Activated T-helper 17 cell treated with anti-CD3 and anti-CD28 coated beads, Interleukin-2, amount 50 U/mL, for 72 hours (primary cell): ENCODE results near the gene AMIGO2. TPM values are rescaled to one million over a fixed set of nuclear protein-coding genes. Genes with fewer than 3 reads are reported as not detected.

Experiments
- ATAC-seq: fragments of 150-1000 bp; cut with Tn5 transposase; replicated peaks from 2 replicates; pipeline ENCODE4 v1.10.0; 2021; ENCODE audit warnings: mild to moderate bottlenecking, moderate library complexity
- H3K27ac Mint-ChIP-seq: one replicate; pipeline ENCODE4 v1.8.0; 2022; ENCODE audit warnings: mixed read lengths
- H3K27me3 Mint-ChIP-seq: one replicate; pipeline ENCODE4 v1.8.0; 2022; ENCODE audit warnings: mixed read lengths
- H3K36me3 Mint-ChIP-seq: one replicate; pipeline ENCODE4 v1.8.0; 2022; ENCODE audit warnings: low read depth, mild to moderate bottlenecking, mixed read lengths
- H3K4me1 Mint-ChIP-seq: one replicate; pipeline ENCODE4 v1.8.0; 2022; ENCODE audit warnings: mixed read lengths
- H3K4me3 Mint-ChIP-seq: one replicate; pipeline ENCODE4 v1.8.0; 2022; ENCODE audit warnings: mild to moderate bottlenecking, mixed read lengths
- H3K9me3 Mint-ChIP-seq: one replicate; pipeline ENCODE4 v1.8.0; 2022; ENCODE audit warnings: mixed read lengths
- total RNA-seq, 2 donors: library from RNA; stranded (reverse); gene quantifications; one replicate each; pipeline ENCODE4 v1.2.3, GENCODE V29; 2022

AMIGO2 gene
- total RNA-seq, 2 donors from 2014 or later: 4.9 to 11.7 TPM

- H3K4me1 Mint-ChIP-seq: peaks cover 17% of the 10 kb centered on the region
These were observed 28.2 kb upstream of the AMIGO2 start for GRCh38 chr12:47107926-47108325.

GRCh38 chr12:47107446-47107845 is 27.7 kb upstream of the AMIGO2 start:
- no peak for ATAC-seq
- Mint-ChIP-seq H3K9me3 (no peaks in the 10 kb centered on the region), H3K27me3 (no peaks in the 10 kb centered on the region), H3K36me3 (peaks cover 48% of the 10 kb centered on the region), H3K4me3 (no peak overlapping the region), H3K27ac (no peak overlapping the region), H3K4me1 (peaks cover 14% of the 10 kb centered on the region)

More at GRCh38 chr12:47107926-47108325, 28.2 kb upstream of the AMIGO2 start:
- H3K36me3 Mint-ChIP-seq: peaks cover 48% of the 10 kb centered on the region
- ATAC-seq: no peak
- no peak overlapping the region for H3K27ac Mint-ChIP-seq
- no peaks in the 10 kb centered on the region for H3K27me3 Mint-ChIP-seq
- H3K4me3 Mint-ChIP-seq: no peak overlapping the region
- no peaks in the 10 kb centered on the region for H3K9me3 Mint-ChIP-seq

GRCh38 chr12:47105914-47106674 is 26.3 kb upstream of the AMIGO2 start:
- no peak for ATAC-seq
- Mint-ChIP-seq H3K4me1 (peaks cover 4% of the 10 kb centered on the region), H3K4me3 (no peak overlapping the region), H3K36me3 (peaks cover 43% of the 10 kb centered on the region), H3K27me3 (no peaks in the 10 kb centered on the region), H3K27ac (no peak overlapping the region), H3K9me3 (no peaks in the 10 kb centered on the region)

- no peaks in the 10 kb centered on the region for H3K4me1 Mint-ChIP-seq
- H3K4me3 Mint-ChIP-seq: no peak overlapping the region
- peaks cover 20% of the 10 kb centered on the region for H3K36me3 Mint-ChIP-seq
- no peak for ATAC-seq
- H3K27ac Mint-ChIP-seq: no peak overlapping the region
- H3K27me3 Mint-ChIP-seq: no peaks in the 10 kb centered on the region
- no peaks in the 10 kb centered on the region for H3K9me3 Mint-ChIP-seq
These were observed 23.3 kb upstream of the AMIGO2 start for GRCh38 chr12:47102845-47103651.

GRCh38 chr12:47102406-47102805 is 22.6 kb upstream of the AMIGO2 start:
- H3K4me1 Mint-ChIP-seq: no peaks in the 10 kb centered on the region
- no peaks in the 10 kb centered on the region for H3K9me3 Mint-ChIP-seq
- no peak for ATAC-seq
- H3K36me3 Mint-ChIP-seq: peaks cover 19% of the 10 kb centered on the region
- H3K27me3 Mint-ChIP-seq: no peaks in the 10 kb centered on the region
- H3K27ac Mint-ChIP-seq: no peak overlapping the region
- H3K4me3 Mint-ChIP-seq: no peak overlapping the region

- no peak overlapping the region for H3K27ac Mint-ChIP-seq
- no peaks in the 10 kb centered on the region for H3K9me3 Mint-ChIP-seq
- H3K4me3 Mint-ChIP-seq: no peak overlapping the region
- H3K36me3 Mint-ChIP-seq: peaks cover 5% of the 10 kb centered on the region
- no peaks in the 10 kb centered on the region for H3K27me3 Mint-ChIP-seq
- no peaks in the 10 kb centered on the region for H3K4me1 Mint-ChIP-seq
- no peak for ATAC-seq
These were observed 20.4 kb upstream of the AMIGO2 start for GRCh38 chr12:47100160-47100559.

- H3K4me1 Mint-ChIP-seq: no peaks in the 10 kb centered on the region
- H3K4me3 Mint-ChIP-seq: no peak overlapping the region
- no peaks in the 10 kb centered on the region for H3K9me3 Mint-ChIP-seq
- H3K36me3 Mint-ChIP-seq: no peaks in the 10 kb centered on the region
- no peak for ATAC-seq
- H3K27me3 Mint-ChIP-seq: no peaks in the 10 kb centered on the region
- no peak overlapping the region for H3K27ac Mint-ChIP-seq
These were observed 19.9 kb upstream of the AMIGO2 start for GRCh38 chr12:47099610-47100009.

GRCh38 chr12:47098099-47098498 is 18.3 kb upstream of the AMIGO2 start:
- Mint-ChIP-seq H3K9me3 (no peaks in the 10 kb centered on the region), H3K4me1 (peaks cover 8% of the 10 kb centered on the region), H3K4me3 (no peak overlapping the region), H3K27ac (no peak overlapping the region), H3K27me3 (no peaks in the 10 kb centered on the region), H3K36me3 (no peaks in the 10 kb centered on the region)
- no peak for ATAC-seq

GRCh38 chr12:47097276-47097896 is 17.6 kb upstream of the AMIGO2 start:
- Mint-ChIP-seq H3K9me3 (no peaks in the 10 kb centered on the region), H3K27me3 (no peaks in the 10 kb centered on the region), H3K4me1 (peaks cover 9% of the 10 kb centered on the region)

GRCh38 chr12:47095446-47096236 is 15.9 kb upstream of the AMIGO2 start:
- ATAC-seq: no peak
- Mint-ChIP-seq H3K9me3 (no peaks in the 10 kb centered on the region), H3K4me3 (no peak overlapping the region), H3K4me1 (peaks cover 9% of the 10 kb centered on the region), H3K27ac (no peak overlapping the region), H3K36me3 (no peaks in the 10 kb centered on the region), H3K27me3 (no peaks in the 10 kb centered on the region)

More at GRCh38 chr12:47097276-47097896, 17.6 kb upstream of the AMIGO2 start:
- Mint-ChIP-seq H3K4me3 (no peak overlapping the region), H3K27ac (no peak overlapping the region), H3K36me3 (no peaks in the 10 kb centered on the region)
- ATAC-seq: no peak

GRCh38 chr12:47094804-47095203 is 15.0 kb upstream of the AMIGO2 start:
- no peak overlapping the region for H3K4me3 Mint-ChIP-seq
- H3K27me3 Mint-ChIP-seq: no peaks in the 10 kb centered on the region
- no peaks in the 10 kb centered on the region for H3K36me3 Mint-ChIP-seq
- no peak overlapping the region for H3K27ac Mint-ChIP-seq
- H3K4me1 Mint-ChIP-seq: peaks cover 9% of the 10 kb centered on the region
- no peak for ATAC-seq
- H3K9me3 Mint-ChIP-seq: no peaks in the 10 kb centered on the region

GRCh38 chr12:47091009-47091408 is 11.2 kb upstream of the AMIGO2 start:
- no peaks in the 10 kb centered on the region for H3K36me3 Mint-ChIP-seq
- peaks cover 9% of the 10 kb centered on the region for H3K4me1 Mint-ChIP-seq
- no peaks in the 10 kb centered on the region for H3K9me3 Mint-ChIP-seq
- H3K27ac Mint-ChIP-seq: no peak overlapping the region
- no peaks in the 10 kb centered on the region for H3K27me3 Mint-ChIP-seq
- no peak overlapping the region for H3K4me3 Mint-ChIP-seq
- no peak for ATAC-seq

GRCh38 chr12:47088021-47088944 is 8.5 kb upstream of the AMIGO2 start:
- ATAC-seq: no peak
- H3K4me3 Mint-ChIP-seq: no peak overlapping the region
- peaks cover 30% of the 10 kb centered on the region for H3K4me1 Mint-ChIP-seq
- no peak overlapping the region for H3K27ac Mint-ChIP-seq
- no peaks in the 10 kb centered on the region for H3K27me3 Mint-ChIP-seq
- H3K36me3 Mint-ChIP-seq: no peaks in the 10 kb centered on the region
- no peaks in the 10 kb centered on the region for H3K9me3 Mint-ChIP-seq
